H9 (cell line): ENCODE results near the gene DOCK9. TPM values are rescaled to one million over a fixed set of nuclear protein-coding genes. Genes with fewer than 3 reads are reported as not detected.

ENCODE experiments used
- DNase-seq: peaks from one replicate; pipeline ENCODE4 v3.0.0-alpha.2; 2017
- H2AFZ ChIP-seq: one replicate; pipeline ENCODE4 v1.6.1; 2013; ENCODE audit warnings: mild to moderate bottlenecking, low read length, control low read depth, moderate library complexity
- H2AK5ac ChIP-seq: 2 replicates; pipeline ENCODE4 v1.6.1; 2013; ENCODE audit warnings: low read length, control low read depth, mixed read lengths; ENCODE audit not compliant: insufficient read length
- H2BK120ac ChIP-seq: one replicate; pipeline ENCODE4 v1.6.1; 2013; ENCODE audit warnings: low read depth, mild to moderate bottlenecking, low read length, control low read depth, inconsistent platforms; ENCODE audit not compliant: poor library complexity, severe bottlenecking
- H2BK12ac ChIP-seq: 2 replicates; pipeline ENCODE4 v1.6.1; 2013; ENCODE audit warnings: low read length, control low read depth, mixed read lengths, low read depth; ENCODE audit not compliant: insufficient read length
- H2BK15ac ChIP-seq: 2 replicates; pipeline ENCODE4 v1.6.1; 2013; ENCODE audit warnings: low read depth, low read length, control low read depth
- H2BK20ac ChIP-seq: one replicate; pipeline ENCODE4 v1.6.1; 2013; ENCODE audit warnings: low read depth, mild to moderate bottlenecking, low read length, control low read depth, inconsistent platforms; ENCODE audit not compliant: poor library complexity, severe bottlenecking
- H2BK5ac ChIP-seq: 2 replicates; pipeline ENCODE4 v1.6.1; 2013; ENCODE audit warnings: low read length, control low read depth, mixed read lengths; ENCODE audit not compliant: insufficient read length
- H3K14ac ChIP-seq: 2 replicates; pipeline ENCODE4 v1.6.1; 2013; ENCODE audit warnings: low read length, control low read depth; ENCODE audit not compliant: insufficient read depth
- H3K18ac ChIP-seq: 2 replicates; pipeline ENCODE4 v1.6.1; 2013; ENCODE audit warnings: low read depth, mild to moderate bottlenecking, mixed read lengths, low read length, control low read depth; ENCODE audit not compliant: insufficient read length
- H3K23ac ChIP-seq: 2 replicates; pipeline ENCODE4 v1.6.1; 2013; ENCODE audit warnings: low read length, control low read depth, mixed read lengths, low read depth; ENCODE audit not compliant: insufficient read length
- H3K23me2 ChIP-seq: 2 replicates; pipeline ENCODE4 v1.6.1; 2013; ENCODE audit warnings: low read depth, mild to moderate bottlenecking, mixed read lengths, low read length, control low read depth; ENCODE audit not compliant: insufficient read length, poor library complexity, severe bottlenecking
- H3K27ac ChIP-seq: 2 replicates; pipeline ENCODE4 v1.5.1; 2013; ENCODE audit warnings: low read length, control low read depth, mixed read lengths, low read depth; ENCODE audit not compliant: insufficient read length
- H3K27me3 ChIP-seq: 2 replicates; pipeline ENCODE4 v1.6.1; 2013; ENCODE audit warnings: low read length, control low read depth, inconsistent platforms; ENCODE audit not compliant: insufficient read depth
- H3K4ac ChIP-seq: 2 replicates; pipeline ENCODE4 v1.6.1; 2013; ENCODE audit warnings: low read depth, mild to moderate bottlenecking, control low read depth, inconsistent platforms, low read length, moderate library complexity
- H3K4me1 ChIP-seq: 2 replicates; pipeline ENCODE4 v1.6.1; 2013; ENCODE audit warnings: low read length, control low read depth, inconsistent platforms; ENCODE audit not compliant: insufficient read depth
- H3K4me2 ChIP-seq: 2 replicates; pipeline ENCODE4 v1.6.1; 2013; ENCODE audit warnings: low read length, control low read depth, mixed read lengths; ENCODE audit not compliant: insufficient read length, insufficient read depth
- H3K56ac ChIP-seq: 2 replicates; pipeline ENCODE4 v1.6.1; 2013; ENCODE audit warnings: low read depth, mild to moderate bottlenecking, mixed read lengths, low read length, control low read depth; ENCODE audit not compliant: insufficient read length
- H3K79me1 ChIP-seq: 2 replicates; pipeline ENCODE4 v1.6.1; 2013; ENCODE audit warnings: low read depth, mild to moderate bottlenecking, moderate library complexity, low read length, control low read depth, inconsistent platforms; ENCODE audit not compliant: insufficient read depth, poor library complexity, severe bottlenecking
- H3K79me2 ChIP-seq: 2 replicates; pipeline ENCODE4 v1.6.1; 2013; ENCODE audit warnings: low read length, control low read depth, inconsistent platforms; ENCODE audit not compliant: insufficient read depth
- H3K9ac ChIP-seq: 2 replicates; pipeline ENCODE4 v1.6.1; 2013; ENCODE audit warnings: low read length, control low read depth, mixed read lengths; ENCODE audit not compliant: insufficient read length; ENCODE audit errors: extremely low read depth
- H3K9me3 ChIP-seq: one replicate; pipeline ENCODE4 v1.6.1; 2013; ENCODE audit warnings: low read depth, low read length, inconsistent platforms; ENCODE audit not compliant: control insufficient read depth
- H3T11ph ChIP-seq: one replicate; pipeline ENCODE4 v1.6.1; 2013; ENCODE audit warnings: mild to moderate bottlenecking, low read length, control low read depth, inconsistent platforms
- H4K20me1 ChIP-seq: one replicate; pipeline ENCODE4 v1.6.1; 2013; ENCODE audit not compliant: control insufficient read depth, insufficient read length, insufficient read depth
- H4K5ac ChIP-seq: 2 replicates; pipeline ENCODE4 v1.6.1; 2013; ENCODE audit warnings: low read depth, mild to moderate bottlenecking, mixed read lengths, low read length, control low read depth; ENCODE audit not compliant: insufficient read length
- H4K8ac ChIP-seq: replicated peaks from 2 replicates; pipeline ENCODE4 v1.6.1; 2013; ENCODE audit warnings: low read length, control low read depth, mixed read lengths, low read depth; ENCODE audit not compliant: insufficient read length
- H4K91ac ChIP-seq: 2 replicates; pipeline ENCODE4 v1.6.1; 2013; ENCODE audit warnings: low read depth, mild to moderate bottlenecking, moderate library complexity, mixed read lengths, low read length, control low read depth; ENCODE audit not compliant: insufficient read length
- H3K27ac Mint-ChIP-seq, 3 experiments: 2 replicates in 2 of 3; 3 replicates in 1 of 3; pipeline ENCODE4 v1.8.0; 2020 to 2021; ENCODE audit warnings: mixed read lengths in 3 of 3, mild to moderate bottlenecking in 1 of 3, moderate library complexity in 1 of 3
- H3K27me3 Mint-ChIP-seq: 2 replicates; pipeline ENCODE4 v1.8.0; 2021; ENCODE audit warnings: low read depth, mild to moderate bottlenecking, moderate library complexity, mixed read lengths
- H3K36me3 Mint-ChIP-seq, 3 experiments: 2 replicates in 2 of 3; 3 replicates in 1 of 3; pipeline ENCODE4 v1.8.0; 2020 to 2021; ENCODE audit warnings: low read depth in 3 of 3, mixed read lengths in 3 of 3; ENCODE audit not compliant: insufficient read depth in 1 of 3
- H3K4me1 Mint-ChIP-seq, 2 experiments: 2 replicates each; pipeline ENCODE4 v1.8.0; 2020; ENCODE audit warnings: mixed read lengths in 2 of 2
- H3K4me3 Mint-ChIP-seq, 2 experiments: 2 replicates in 1 of 2; 3 replicates in 1 of 2; pipeline ENCODE4 v1.8.0; 2020 to 2021; ENCODE audit warnings: mild to moderate bottlenecking in 2 of 2, mixed read lengths in 2 of 2, moderate library complexity in 1 of 2
- H3K9me3 Mint-ChIP-seq, 2 experiments: 2 replicates in 1 of 2; 3 replicates in 1 of 2; pipeline ENCODE4 v1.8.0; 2020; ENCODE audit warnings: mild to moderate bottlenecking in 2 of 2, mixed read lengths in 2 of 2, moderate library complexity in 1 of 2
- CTCF ChIP-seq: fragments of 200-600 bp; sonication (generic); conservative IDR thresholded peaks from 3 replicates; pipeline ENCODE4 v1.8.0; 2021; ENCODE audit warnings: antibody characterized with exemption, mild to moderate bottlenecking
- WGBS: extraction: QIAGEN DNeasy Blood & Tissue Kit; methylation state at CpG from one replicate; pipeline ENCODE4 v1.1.7; 2013; ENCODE audit warnings: missing lambda C conversion rate, low lambda C conversion rate, mixed read lengths; ENCODE audit not compliant: insufficient read length; ENCODE audit errors: extremely low coverage; 5-methylcytosine and 5-hydroxymethylcytosine counted together
- total RNA-seq: library from RNA; stranded (reverse); gene quantifications from 2 replicates; pipeline ENCODE4 v1.2.1, GENCODE V29; 2021

Gene DOCK9
- total RNA-seq, 1 experiment from 2014 or later: 23.0 TPM

- no peak overlapping the region for H3T11ph ChIP-seq
- no peak overlapping the region for H2AFZ ChIP-seq
- no peak overlapping the region for H3K56ac ChIP-seq
- no peak overlapping the region for H3K23ac ChIP-seq
- H2BK120ac ChIP-seq: no peak overlapping the region
- no peak overlapping the region for H3K4me3 Mint-ChIP-seq
- no peak overlapping the region for H2BK15ac ChIP-seq
- H3K9me3 Mint-ChIP-seq: no peaks in the 10 kb centered on the region
- H3K27me3 ChIP-seq: no peaks in the 10 kb centered on the region
- H2AK5ac ChIP-seq: no peak overlapping the region
- H2BK12ac ChIP-seq: no peak overlapping the region
- H2BK5ac ChIP-seq: no peak overlapping the region
- no peak for DNase-seq
- no peak overlapping the region for H2BK20ac ChIP-seq
- no peak for TF ChIP-seq CTCF
- no peaks in the 10 kb centered on the region for H3K79me2 ChIP-seq
- no peak overlapping the region for H4K8ac ChIP-seq
- H3K36me3 Mint-ChIP-seq: no peaks in the 10 kb centered on the region
- H4K20me1 ChIP-seq: no peaks in the 10 kb centered on the region
- H3K18ac ChIP-seq: no peak overlapping the region
- H3K4me1 Mint-ChIP-seq: peaks cover 3% of the 10 kb centered on the region in 2 experiments; a peak in 1 of 4 replicates
- no CpG with 5 or more reads among the region's 5 CpGs for WGBS
- H3K4me2 ChIP-seq: no peak overlapping the region
- H3K27ac Mint-ChIP-seq: no peak overlapping the region; a peak in 1 of 7 replicates
- no peaks in the 10 kb centered on the region for H3K23me2 ChIP-seq
- no peak overlapping the region for H3K4ac ChIP-seq
- H3K14ac ChIP-seq: no peak overlapping the region
- peaks cover 3% of the 10 kb centered on the region for H3K79me1 ChIP-seq
- H3K4me1 ChIP-seq: no peaks in the 10 kb centered on the region
- no peak overlapping the region for H3K27ac ChIP-seq
- no peak overlapping the region for H3K9ac ChIP-seq
- H4K91ac ChIP-seq: no peak overlapping the region
- no peaks in the 10 kb centered on the region for H3K9me3 ChIP-seq
- H3K27me3 Mint-ChIP-seq: no peaks in the 10 kb centered on the region
- H4K5ac ChIP-seq: no peak overlapping the region
These were observed 61.9 kb downstream of the DOCK9 start for GRCh38 chr13:98915981-98916380.
